Colonic mucosa (tissue), 4 donors: ENCODE data around the gene ST3GAL5. TPM values are rescaled to one million over a fixed set of nuclear protein-coding genes. Genes with fewer than 3 reads are reported as not detected.

Experiments used
- DNase-seq: peaks from one replicate; pipeline ENCODE4 v3.0.0-alpha.2; 2020
- H3K27ac ChIP-seq: fragments of 200-600 bp; one replicate; pipeline ENCODE4 v1.8.0; 2021
- H3K27me3 ChIP-seq: fragments of 200-600 bp; one replicate; pipeline ENCODE4 v1.8.0; 2021
- H3K36me3 ChIP-seq: fragments of 200-600 bp; one replicate; pipeline ENCODE4 v1.8.0; 2021
- H3K4me1 ChIP-seq: fragments of 200-600 bp; one replicate; pipeline ENCODE4 v1.8.0; 2021; ENCODE audit warnings: mild to moderate bottlenecking
- H3K4me3 ChIP-seq: fragments of 200-600 bp; one replicate; pipeline ENCODE4 v1.8.0; 2021
- H3K9ac ChIP-seq, 2 donors: one replicate each; pipeline ENCODE4 v1.7.0; 2013; ENCODE audit warnings: control low read depth in 2 of 2, low read depth in 2 of 2, low read length in 2 of 2
- H3K9me3 ChIP-seq: fragments of 200-600 bp; one replicate; pipeline ENCODE4 v1.8.0; 2021
- intact Hi-C: fragments of 100-400 bp; cut with DNase I; formaldehyde crosslinking; loops from one replicate; pipeline ENCODE4 v1.14.1; 2022
- total RNA-seq, 2 donors: library from RNA; stranded (reverse); fragmentation: NEBNext Ultra II Directional in 1 of 2; extraction: Animal tissue kit (Norgen Biotek cat#: 25700) in 1 of 2; gene quantifications; one replicate each; pipeline ENCODE4 v1.2.1, GENCODE V29; 2021
- TF ChIP-seq, protein P1 (sequence below): fragments of 200-600 bp; IDR thresholded peaks from one replicate; pipeline ENCODE4 v1.8.0; 2022; ENCODE audit warnings: antibody characterized with exemption, mild to moderate bottlenecking
- donor health status: healthy.
- donor health status: DM: no; HTN: no; CAD: no.
- donor health status: DM: no; HTN: no; CAD: no.

ST3GAL5 gene
- total RNA-seq, 2 donors from 2014 or later = 2.6 to 3.5 TPM

DNA sequence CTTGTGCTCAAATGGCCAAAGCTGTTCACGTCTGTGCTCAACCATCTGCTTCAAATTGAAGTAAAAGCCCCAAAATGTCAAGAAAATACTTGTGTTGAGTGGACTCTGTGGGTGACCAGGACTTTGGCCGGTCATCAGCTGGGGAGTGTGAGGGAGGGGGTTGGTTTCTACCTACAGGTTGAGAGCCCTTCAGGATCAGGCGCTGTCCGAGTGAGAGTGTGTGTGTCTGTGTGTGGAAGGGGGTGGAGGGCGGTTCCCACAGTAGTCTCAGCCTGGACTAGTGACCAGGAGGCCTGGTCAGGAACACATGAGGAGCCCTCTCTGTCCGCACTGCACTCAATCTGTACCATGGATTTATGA, 100.8 kb downstream of the ST3GAL5 start:
- H3K27me3 ChIP-seq = no peaks in the 10 kb centered on the region
- DNase-seq = no peak
- TF ChIP-seq, protein P1, sequence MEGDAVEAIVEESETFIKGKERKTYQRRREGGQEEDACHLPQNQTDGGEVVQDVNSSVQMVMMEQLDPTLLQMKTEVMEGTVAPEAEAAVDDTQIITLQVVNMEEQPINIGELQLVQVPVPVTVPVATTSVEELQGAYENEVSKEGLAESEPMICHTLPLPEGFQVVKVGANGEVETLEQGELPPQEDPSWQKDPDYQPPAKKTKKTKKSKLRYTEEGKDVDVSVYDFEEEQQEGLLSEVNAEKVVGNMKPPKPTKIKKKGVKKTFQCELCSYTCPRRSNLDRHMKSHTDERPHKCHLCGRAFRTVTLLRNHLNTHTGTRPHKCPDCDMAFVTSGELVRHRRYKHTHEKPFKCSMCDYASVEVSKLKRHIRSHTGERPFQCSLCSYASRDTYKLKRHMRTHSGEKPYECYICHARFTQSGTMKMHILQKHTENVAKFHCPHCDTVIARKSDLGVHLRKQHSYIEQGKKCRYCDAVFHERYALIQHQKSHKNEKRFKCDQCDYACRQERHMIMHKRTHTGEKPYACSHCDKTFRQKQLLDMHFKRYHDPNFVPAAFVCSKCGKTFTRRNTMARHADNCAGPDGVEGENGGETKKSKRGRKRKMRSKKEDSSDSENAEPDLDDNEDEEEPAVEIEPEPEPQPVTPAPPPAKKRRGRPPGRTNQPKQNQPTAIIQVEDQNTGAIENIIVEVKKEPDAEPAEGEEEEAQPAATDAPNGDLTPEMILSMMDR = no peak
- H3K9me3 ChIP-seq = no peaks in the 10 kb centered on the region
- intact Hi-C loops = no loop called here
- H3K9ac ChIP-seq = no peak overlapping the region
- H3K27ac ChIP-seq = no peak overlapping the region
- no peaks in the 10 kb centered on the region for H3K4me1 ChIP-seq
- H3K36me3 ChIP-seq = no peaks in the 10 kb centered on the region
- no peak overlapping the region for H3K4me3 ChIP-seq

DNA sequence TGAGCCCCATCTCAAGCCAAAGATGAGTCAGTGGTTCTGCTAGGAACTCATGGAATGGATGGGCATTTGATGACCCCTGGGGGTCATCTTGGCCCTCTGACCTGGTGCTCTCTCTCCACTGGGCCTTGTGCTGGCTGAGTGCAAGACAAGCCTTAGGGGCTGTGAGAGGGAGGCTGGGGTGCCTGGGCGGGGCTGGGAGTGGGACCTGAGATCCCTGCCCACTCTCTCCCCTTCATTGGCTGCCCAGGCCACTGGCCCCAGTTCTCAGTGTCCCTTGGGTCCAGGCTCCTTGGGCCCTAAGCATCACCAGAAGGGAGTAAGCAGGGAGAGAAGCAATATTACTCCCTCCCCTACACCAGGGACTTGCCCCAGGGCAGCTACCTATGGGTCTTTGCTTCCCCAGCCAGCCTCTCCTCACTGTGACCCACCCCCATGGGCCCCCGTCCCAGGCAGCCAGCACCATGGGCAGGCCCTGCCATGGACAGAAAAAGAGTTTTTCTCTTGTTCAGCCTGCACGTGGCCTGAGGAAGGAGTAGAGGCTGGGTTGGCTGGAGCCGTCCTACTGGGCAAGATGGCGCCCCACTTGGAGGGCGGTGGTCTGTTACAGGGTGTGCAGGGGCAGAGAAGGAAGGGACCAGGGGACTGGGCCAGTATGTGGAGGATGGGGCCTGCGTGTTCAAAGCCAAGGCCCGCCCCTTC, 101.4 kb downstream of the ST3GAL5 start:
- no peak overlapping the region for H3K9ac ChIP-seq
- no peaks in the 10 kb centered on the region for H3K27me3 ChIP-seq
- intact Hi-C loops = no loop called here
- no peak for DNase-seq
- H3K9me3 ChIP-seq = no peaks in the 10 kb centered on the region
- no peak overlapping the region for H3K4me3 ChIP-seq
- H3K36me3 ChIP-seq = no peaks in the 10 kb centered on the region
- no peaks in the 10 kb centered on the region for H3K4me1 ChIP-seq
- H3K27ac ChIP-seq = no peak overlapping the region
- TF ChIP-seq, protein P1 = no peak

Other genes with a start within 250 kb of the ST3GAL5 start
- 10 to 100 TPM in 1 of 2 donors, under 1 TPM in 1; 0.29 to 17.3 TPM for gene SFTPB, start 220.8 kb downstream of the ST3GAL5 start, total RNA-seq
- 1 to 10 TPM in 1 of 2 donors, under 1 TPM in 1; 0.32 to 4.7 TPM for gene GNLY, start 194.6 kb downstream of the ST3GAL5 start, total RNA-seq
- gene ATOH8, start 135.0 kb downstream of the ST3GAL5 start, total RNA-seq = 1 to 10 TPM; 2.5 TPM
- 10 to 100 TPM; 17.9 to 35.9 TPM for gene POLR1A, start 216.9 kb upstream of the ST3GAL5 start, total RNA-seq
- gene PTCD3, start 217.2 kb upstream of the ST3GAL5 start, total RNA-seq = 100 to 1,000 TPM in 1 of 2 donors, 10 to 100 TPM in 1; 96.2 to 108 TPM